Endothelial cell of umbilical vein (primary cell): Measurements from ENCODE around the gene PTK6.

Source experiments
- CTCF ChIP-seq, 2 donors: IDR thresholded peaks; 1 replicate in 1 of 2; 2 replicates in 1 of 2; pipeline ENCODE4 v1.5.1; 2011; ENCODE audit warnings: low read length in 2 of 2, mild to moderate bottlenecking in 2 of 2, moderate library complexity in 2 of 2, control low read depth in 1 of 2, inconsistent platforms in 1 of 2, low read depth in 1 of 2; ENCODE audit not compliant: insufficient read depth in 1 of 2; ENCODE audit errors: extremely low read depth in 1 of 2
- EZH2 ChIP-seq: IDR thresholded peaks from 2 replicates; pipeline ENCODE4 v1.6.1; 2012; ENCODE audit warnings: borderline replicate concordance, low read depth, mild to moderate bottlenecking, moderate library complexity, low read length, inconsistent platforms; ENCODE audit not compliant: severe bottlenecking
- FOS ChIP-seq: IDR thresholded peaks from 2 replicates; pipeline ENCODE4 v1.6.1; 2011; ENCODE audit warnings: mild to moderate bottlenecking, low read length, moderate library complexity, borderline replicate concordance; ENCODE audit not compliant: insufficient read depth
- JUN ChIP-seq: IDR thresholded peaks from 2 replicates; pipeline ENCODE4 v1.6.1; 2011; ENCODE audit warnings: borderline replicate concordance, low read depth; ENCODE audit not compliant: insufficient read length, insufficient read depth
- MAX ChIP-seq: IDR thresholded peaks from 2 replicates; pipeline ENCODE4 v1.6.1; 2011; ENCODE audit not compliant: insufficient read depth, insufficient read length
- POLR2A ChIP-seq: IDR thresholded peaks from 2 replicates; pipeline ENCODE4 v1.6.1; 2012; ENCODE audit warnings: low read depth, mild to moderate bottlenecking, control low read depth, low read length
- POLR2AphosphoS5 ChIP-seq: IDR thresholded peaks from 2 replicates; pipeline ENCODE4 v1.6.1; 2012; ENCODE audit warnings: low read depth, mild to moderate bottlenecking, control low read depth, low read length, moderate library complexity; ENCODE audit not compliant: insufficient read depth

GRCh38 chr20:63545814-63546213 is 8.6 kb upstream of the PTK6 start:
- TF ChIP-seq POLR2AphosphoS5 (no peak), CTCF (IDR thresholded peaks at IDR 0.05; ENCODE audit: extremely low read depth in 1 of 2, insufficient read depth in 1 of 2, low read depth in 1 of 2, low read length in 2 of 2) (no peak), EZH2 (no peak), POLR2A (no peak), JUN (no peak), MAX (no peak), FOS (no peak)
